NB4 (cell line): ENCODE results near the gene EHD3.

Experiments used
- MYC ChIP-seq: IDR thresholded peaks from 2 replicates; pipeline ENCODE4 v1.6.1; 2011; ENCODE audit warnings: low read depth, low read length
- POLR2A ChIP-seq: IDR thresholded peaks from 2 replicates; pipeline ENCODE4 v1.6.1; 2011; ENCODE audit warnings: mild to moderate bottlenecking; ENCODE audit not compliant: insufficient read length; ENCODE audit errors: extremely low read depth
- TF ChIP-seq, protein P1 (sequence below): IDR thresholded peaks from one replicate; pipeline ENCODE4 v1.5.1; 2012; ENCODE audit warnings: low read depth, low read length
- TF ChIP-seq, protein P2 (sequence below): IDR thresholded peaks from 2 replicates; pipeline ENCODE4 v1.6.1; 2011; ENCODE audit warnings: low read depth, low read length

DNA sequence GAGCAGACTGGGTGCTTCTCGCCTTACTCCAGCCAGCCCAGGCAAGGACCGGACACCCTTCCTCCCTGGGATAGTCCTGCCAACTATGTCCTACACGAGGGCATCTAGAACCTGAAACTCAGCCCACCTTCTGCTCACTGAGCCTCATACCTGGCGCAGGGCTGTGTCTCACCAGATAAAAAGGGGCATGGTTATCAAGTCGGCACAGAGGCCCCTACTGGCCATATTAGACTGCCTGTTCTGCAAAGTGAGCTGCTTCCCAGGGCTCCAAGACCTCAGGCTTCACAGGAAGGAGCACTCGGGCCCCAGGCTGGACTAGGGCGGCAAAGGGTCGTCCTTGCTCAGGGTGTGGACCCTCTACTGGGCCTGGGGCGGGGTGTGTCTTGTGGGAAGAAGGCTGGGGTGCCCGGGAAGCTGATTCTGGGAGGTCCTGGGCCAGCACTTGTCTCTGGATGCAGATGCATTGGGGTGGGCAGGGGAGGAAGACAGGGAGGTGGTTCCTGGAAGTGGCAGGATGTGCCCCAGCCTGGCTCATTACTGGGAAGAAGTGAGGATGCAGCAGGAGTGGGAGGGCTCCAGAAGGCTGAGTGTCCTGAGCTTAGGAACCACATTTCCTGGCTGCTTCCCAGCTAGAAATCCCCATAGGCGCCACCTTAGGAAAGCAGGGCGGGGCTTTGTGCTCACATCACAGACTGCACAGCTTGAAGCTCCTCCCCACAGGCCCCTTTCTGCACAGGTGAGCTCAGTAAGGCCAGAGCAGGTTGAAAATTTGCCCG is 19.6 kb downstream of the EHD3 start:
- TF ChIP-seq, protein P1, sequence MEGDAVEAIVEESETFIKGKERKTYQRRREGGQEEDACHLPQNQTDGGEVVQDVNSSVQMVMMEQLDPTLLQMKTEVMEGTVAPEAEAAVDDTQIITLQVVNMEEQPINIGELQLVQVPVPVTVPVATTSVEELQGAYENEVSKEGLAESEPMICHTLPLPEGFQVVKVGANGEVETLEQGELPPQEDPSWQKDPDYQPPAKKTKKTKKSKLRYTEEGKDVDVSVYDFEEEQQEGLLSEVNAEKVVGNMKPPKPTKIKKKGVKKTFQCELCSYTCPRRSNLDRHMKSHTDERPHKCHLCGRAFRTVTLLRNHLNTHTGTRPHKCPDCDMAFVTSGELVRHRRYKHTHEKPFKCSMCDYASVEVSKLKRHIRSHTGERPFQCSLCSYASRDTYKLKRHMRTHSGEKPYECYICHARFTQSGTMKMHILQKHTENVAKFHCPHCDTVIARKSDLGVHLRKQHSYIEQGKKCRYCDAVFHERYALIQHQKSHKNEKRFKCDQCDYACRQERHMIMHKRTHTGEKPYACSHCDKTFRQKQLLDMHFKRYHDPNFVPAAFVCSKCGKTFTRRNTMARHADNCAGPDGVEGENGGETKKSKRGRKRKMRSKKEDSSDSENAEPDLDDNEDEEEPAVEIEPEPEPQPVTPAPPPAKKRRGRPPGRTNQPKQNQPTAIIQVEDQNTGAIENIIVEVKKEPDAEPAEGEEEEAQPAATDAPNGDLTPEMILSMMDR, result no peak
- TF ChIP-seq POLR2A (no peak), MYC (no peak)
- TF ChIP-seq, protein P2, sequence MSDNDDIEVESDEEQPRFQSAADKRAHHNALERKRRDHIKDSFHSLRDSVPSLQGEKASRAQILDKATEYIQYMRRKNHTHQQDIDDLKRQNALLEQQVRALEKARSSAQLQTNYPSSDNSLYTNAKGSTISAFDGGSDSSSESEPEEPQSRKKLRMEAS, result no peak
